ENCODE measurements around the gene ST8SIA6. TPM values are rescaled to one million over a fixed set of nuclear protein-coding genes. Genes with fewer than 3 reads are reported as not detected.

The ST8SIA6 gene
- total RNA-seq, 2 experiments from 2014 or later = not detected

DNA sequence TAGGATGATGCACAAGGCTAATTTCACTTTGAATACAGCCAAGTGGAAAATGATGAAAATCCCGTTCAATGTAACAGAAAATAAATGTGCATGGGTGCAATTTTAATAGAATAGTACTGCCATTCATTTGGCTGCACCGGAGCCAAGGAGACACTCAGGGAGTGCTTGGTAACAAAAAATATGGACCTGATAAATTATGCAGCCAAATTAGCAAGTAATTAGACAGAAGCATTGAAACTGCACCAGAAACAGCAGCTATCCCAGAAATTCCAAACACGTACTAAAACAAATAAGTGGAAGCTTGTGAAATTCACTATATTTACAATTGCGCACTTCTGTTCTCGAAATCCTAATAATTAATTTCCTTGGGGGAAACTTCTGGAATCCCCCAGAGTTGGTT, 31.5 kb downstream of the ST8SIA6 start:
- DNase-seq = no peak
- Mint-ChIP-seq H3K4me1 (ENCODE audit: low read depth) (peaks cover 51% of the 10 kb centered on the region), H3K36me3 (ENCODE audit: low read depth) (no peaks in the 10 kb centered on the region), H3K4me3 (no peak overlapping the region), H3K27ac (no peak overlapping the region), H3K27me3 (ENCODE audit: low read depth) (no peaks in the 10 kb centered on the region), H3K9me3 (no peaks in the 10 kb centered on the region)
- intact Hi-C loops (cut with micrococcal nuclease) = loop anchor here (10.0 kb wide), 2 partner anchors 278 to 1232 kb away; partner anchors contain the start of genes ARL5B and NSUN6
- CTCF ChIA-PET = interaction anchor here (3.1 kb wide), 1 partner anchor 13 kb away, joined by 9 read pairs; no protein-coding TSS in a partner anchor

- Mint-ChIP-seq H3K36me3 (ENCODE audit: low read depth) (no peaks in the 10 kb centered on the region), H3K4me1 (ENCODE audit: low read depth) (peaks cover 19% of the 10 kb centered on the region), H3K27me3 (ENCODE audit: low read depth) (no peaks in the 10 kb centered on the region), H3K9me3 (peaks cover 2% of the 10 kb centered on the region), H3K27ac (no peak overlapping the region), H3K4me3 (no peak overlapping the region)
- intact Hi-C loops (cut with micrococcal nuclease) = no loop called here
- no peak for DNase-seq
- CTCF ChIA-PET = interaction anchor here (0.7 kb wide), 1 partner anchor 152 kb away, joined by 5 read pairs; no protein-coding TSS in a partner anchor
These were observed 36.1 kb downstream of the ST8SIA6 start for GRCh38 chr10:17418249-17418648.

DNA sequence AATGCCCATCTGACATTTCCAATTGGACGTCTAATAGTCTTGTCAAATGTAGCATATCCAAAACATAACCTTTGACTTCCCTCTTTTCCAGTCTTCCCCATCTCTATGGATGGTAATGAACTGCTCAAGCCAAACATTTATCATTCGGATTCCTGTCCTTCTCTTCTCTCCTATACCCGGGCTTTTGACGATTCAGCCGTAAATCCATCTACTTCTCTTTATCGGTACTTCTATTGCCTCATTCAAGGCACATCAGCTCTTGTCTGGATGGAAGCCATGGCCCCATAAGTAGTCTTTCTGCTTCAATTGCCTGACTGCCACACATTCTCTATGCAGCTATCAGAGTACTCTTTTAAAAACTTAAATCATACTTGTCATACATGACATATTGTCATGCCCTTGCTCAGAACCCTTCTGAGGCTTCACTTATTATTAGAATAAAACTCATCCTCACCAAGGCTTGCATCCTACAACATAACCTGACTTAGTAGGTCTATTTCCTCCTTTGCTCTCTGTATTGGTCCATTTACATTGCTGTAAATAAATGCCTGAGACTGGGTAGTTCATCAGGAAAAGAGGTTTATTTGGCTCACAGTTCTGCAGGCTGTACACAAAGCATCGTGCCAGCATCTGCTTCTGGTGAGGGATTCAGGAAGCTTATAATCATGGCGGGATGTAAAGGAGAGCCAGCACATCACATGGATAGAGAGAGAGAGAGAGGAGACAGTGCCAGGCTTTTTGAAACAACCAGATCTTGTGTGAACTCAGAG, 37.8 kb downstream of the ST8SIA6 start:
- CTCF ChIA-PET = no interaction called here
- Mint-ChIP-seq H3K27ac (no peak overlapping the region), H3K9me3 (peaks cover 2% of the 10 kb centered on the region), H3K4me1 (ENCODE audit: low read depth) (peaks cover 18% of the 10 kb centered on the region), H3K27me3 (ENCODE audit: low read depth) (no peaks in the 10 kb centered on the region), H3K36me3 (ENCODE audit: low read depth) (no peaks in the 10 kb centered on the region), H3K4me3 (no peak overlapping the region)
- intact Hi-C loops (cut with micrococcal nuclease) = no loop called here
- DNase-seq = no peak

DNA sequence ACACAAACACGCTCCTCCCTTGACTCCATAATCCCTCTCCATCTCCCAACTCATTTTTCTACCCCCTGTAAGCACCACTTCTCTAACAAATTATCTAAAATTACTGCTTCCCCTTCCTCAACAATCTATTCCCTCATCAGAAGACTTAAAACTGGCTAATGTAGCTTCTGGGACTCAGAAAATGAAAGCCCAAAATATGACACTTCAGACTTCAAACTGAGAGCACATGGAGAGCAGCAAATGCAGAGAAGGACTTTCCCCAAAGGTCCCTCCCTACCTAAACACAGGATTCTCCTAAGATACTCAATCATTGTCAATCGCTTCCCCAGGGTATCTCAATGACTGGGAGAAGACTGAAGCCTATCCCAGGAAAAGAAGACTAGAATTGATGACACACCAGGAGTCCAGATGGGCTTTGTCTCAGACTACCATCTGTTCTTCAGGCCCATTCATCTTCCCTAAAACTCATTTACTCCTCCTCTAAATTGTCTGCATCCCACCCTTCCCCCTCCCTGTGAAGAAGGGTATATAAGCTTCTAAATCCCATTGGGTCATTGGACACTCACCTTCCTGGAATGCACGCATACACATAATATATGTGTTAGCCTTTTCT, 39.2 kb downstream of the ST8SIA6 start:
- peaks cover 20% of the 10 kb centered on the region for H3K4me1 Mint-ChIP-seq (ENCODE audit: low read depth)
- no peaks in the 10 kb centered on the region for H3K27me3 Mint-ChIP-seq (ENCODE audit: low read depth)
- H3K9me3 Mint-ChIP-seq = peaks cover 2% of the 10 kb centered on the region
- H3K36me3 Mint-ChIP-seq (ENCODE audit: low read depth) = no peaks in the 10 kb centered on the region
- CTCF ChIA-PET = interaction anchor here (1.0 to 1.1 kb wide), 2 partner anchors 10 to 13 kb away, joined by 3 to 4 read pairs; no protein-coding TSS in a partner anchor
- no peak overlapping the region for H3K27ac Mint-ChIP-seq
- H3K4me3 Mint-ChIP-seq = no peak overlapping the region
- intact Hi-C loops (cut with micrococcal nuclease) = no loop called here
- DNase-seq = no peak

GRCh38 chr10:17414484-17414883, 39.9 kb downstream of the ST8SIA6 start:
- H3K36me3 Mint-ChIP-seq (ENCODE audit: low read depth) = no peaks in the 10 kb centered on the region
- H3K27ac Mint-ChIP-seq = no peak overlapping the region
- no peak overlapping the region for H3K4me3 Mint-ChIP-seq
- peaks cover 26% of the 10 kb centered on the region for H3K4me1 Mint-ChIP-seq (ENCODE audit: low read depth)
- no peaks in the 10 kb centered on the region for H3K27me3 Mint-ChIP-seq (ENCODE audit: low read depth)
- peaks cover 2% of the 10 kb centered on the region for H3K9me3 Mint-ChIP-seq
- CTCF ChIA-PET = interaction anchor here (1.0 to 1.5 kb wide), 3 partner anchors 11 to 15 kb away, joined by 3 to 4 read pairs (median 4); no protein-coding TSS in a partner anchor
- DNase-seq = no peak
- intact Hi-C loops (cut with micrococcal nuclease) = no loop called here

DNA sequence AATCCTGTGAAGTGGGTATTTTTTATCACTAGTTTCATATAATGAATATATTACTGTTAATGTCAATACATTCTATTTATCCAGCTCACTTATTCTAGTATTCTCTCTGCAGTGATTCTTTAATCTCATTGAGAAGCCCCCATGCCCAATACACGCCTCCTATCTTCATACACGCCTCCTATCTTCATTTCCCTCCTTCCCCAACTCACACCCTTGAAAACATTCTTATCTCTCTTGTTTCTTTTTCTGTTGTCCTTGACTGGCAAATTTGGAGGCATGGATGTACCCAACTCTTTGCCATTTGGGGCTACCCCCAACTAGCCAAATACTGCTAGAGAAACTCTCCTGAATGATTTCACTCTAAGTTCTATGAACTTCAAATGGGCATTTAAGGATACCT, 40.5 kb downstream of the ST8SIA6 start:
- intact Hi-C loops (cut with micrococcal nuclease) = no loop called here
- Mint-ChIP-seq H3K4me3 (no peak overlapping the region), H3K27ac (no peak overlapping the region), H3K9me3 (peaks cover 2% of the 10 kb centered on the region), H3K27me3 (ENCODE audit: low read depth) (no peaks in the 10 kb centered on the region), H3K36me3 (ENCODE audit: low read depth) (no peaks in the 10 kb centered on the region), H3K4me1 (ENCODE audit: low read depth) (peaks cover 31% of the 10 kb centered on the region)
- CTCF ChIA-PET = interaction anchor here (1.1 to 1.5 kb wide), 2 partner anchors 14 to 16 kb away, joined by 3 to 4 read pairs; no protein-coding TSS in a partner anchor
- DNase-seq = no peak

DNA sequence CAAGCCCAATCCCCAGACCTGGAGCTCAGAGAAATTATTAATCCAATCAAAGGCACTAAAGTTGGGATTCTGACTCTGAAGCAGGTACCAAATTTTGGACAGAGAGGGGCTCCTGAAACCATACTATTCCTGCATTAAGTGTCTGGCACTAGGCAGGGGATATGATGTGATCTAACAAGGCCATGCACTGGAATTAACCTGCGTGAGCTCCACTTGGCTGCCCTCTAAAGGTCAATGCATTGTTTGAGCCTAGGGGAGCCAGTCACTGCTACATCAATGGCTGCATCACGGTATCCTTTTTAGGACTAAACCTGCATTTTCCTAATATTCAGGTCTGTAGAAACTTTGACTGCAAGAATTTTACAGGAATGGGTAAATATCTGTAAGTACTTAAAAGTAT, 42.1 kb downstream of the ST8SIA6 start:
- Mint-ChIP-seq H3K9me3 (peaks cover 2% of the 10 kb centered on the region), H3K4me1 (ENCODE audit: low read depth) (peaks cover 25% of the 10 kb centered on the region), H3K4me3 (no peak overlapping the region), H3K36me3 (ENCODE audit: low read depth) (no peaks in the 10 kb centered on the region), H3K27me3 (ENCODE audit: low read depth) (no peaks in the 10 kb centered on the region), H3K27ac (no peak overlapping the region)
- CTCF ChIA-PET = interaction anchor here (1.5 kb wide), 1 partner anchor 122 kb away, joined by 4 read pairs; no protein-coding TSS in a partner anchor
- intact Hi-C loops (cut with micrococcal nuclease) = no loop called here
- DNase-seq = no peak

- H3K27me3 Mint-ChIP-seq (ENCODE audit: low read depth) = no peaks in the 10 kb centered on the region
- H3K4me1 Mint-ChIP-seq (ENCODE audit: low read depth) = peaks cover 25% of the 10 kb centered on the region
- no peak for DNase-seq
- CTCF ChIA-PET = interaction anchor here (3.1 kb wide), 1 partner anchor 13 kb away, joined by 9 read pairs; no protein-coding TSS in a partner anchor
- no peak overlapping the region for H3K4me3 Mint-ChIP-seq
- no peaks in the 10 kb centered on the region for H3K36me3 Mint-ChIP-seq (ENCODE audit: low read depth)
- no peak overlapping the region for H3K27ac Mint-ChIP-seq
- intact Hi-C loops (cut with micrococcal nuclease) = no loop called here
- no peaks in the 10 kb centered on the region for H3K9me3 Mint-ChIP-seq
These were observed 43.5 kb downstream of the ST8SIA6 start for GRCh38 chr10:17410907-17411306.

DNA sequence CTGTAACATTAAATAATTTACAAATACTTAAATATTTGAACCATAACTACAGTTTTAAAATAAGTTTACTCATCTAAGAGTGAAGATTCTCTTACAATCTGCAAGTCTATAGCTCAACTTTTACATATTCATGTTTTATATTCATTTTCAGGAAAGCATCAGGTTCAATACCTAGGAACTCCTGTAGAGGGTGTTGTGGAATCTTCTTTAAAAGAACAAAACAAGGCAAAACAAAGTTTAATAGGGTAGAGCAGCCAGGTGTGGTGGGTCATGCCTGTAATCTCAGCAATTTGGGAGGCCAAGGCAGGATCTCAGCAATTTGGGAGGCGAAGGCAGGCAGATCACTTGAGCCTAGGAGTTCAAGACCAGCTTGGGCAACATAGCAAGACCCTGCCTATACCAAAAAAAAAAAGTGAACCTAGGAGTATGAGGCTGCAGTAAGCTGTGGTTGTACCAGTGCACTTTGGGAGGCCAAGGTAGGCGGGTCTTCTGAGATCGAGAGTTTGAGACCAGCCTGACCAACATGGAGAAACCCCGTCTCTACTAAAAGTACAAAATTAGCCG, 45.1 kb downstream of the ST8SIA6 start:
- CTCF ChIA-PET = interaction anchor here (0.6 to 3.1 kb wide), 12 partner anchors 10 to 199 kb away, joined by 3 to 16 read pairs (median 4); no protein-coding TSS in a partner anchor
- no peak for DNase-seq
- no peaks in the 10 kb centered on the region for H3K27me3 Mint-ChIP-seq (ENCODE audit: low read depth)
- intact Hi-C loops (cut with micrococcal nuclease) = loop anchor here (1.0 to 5.0 kb wide), 5 partner anchors 21 to 334 kb away; no protein-coding TSS in a partner anchor
- H3K9me3 Mint-ChIP-seq = no peaks in the 10 kb centered on the region
- H3K4me1 Mint-ChIP-seq (ENCODE audit: low read depth) = peaks cover 22% of the 10 kb centered on the region
- no peak overlapping the region for H3K27ac Mint-ChIP-seq
- no peak overlapping the region for H3K4me3 Mint-ChIP-seq
- no peaks in the 10 kb centered on the region for H3K36me3 Mint-ChIP-seq (ENCODE audit: low read depth)

DNA sequence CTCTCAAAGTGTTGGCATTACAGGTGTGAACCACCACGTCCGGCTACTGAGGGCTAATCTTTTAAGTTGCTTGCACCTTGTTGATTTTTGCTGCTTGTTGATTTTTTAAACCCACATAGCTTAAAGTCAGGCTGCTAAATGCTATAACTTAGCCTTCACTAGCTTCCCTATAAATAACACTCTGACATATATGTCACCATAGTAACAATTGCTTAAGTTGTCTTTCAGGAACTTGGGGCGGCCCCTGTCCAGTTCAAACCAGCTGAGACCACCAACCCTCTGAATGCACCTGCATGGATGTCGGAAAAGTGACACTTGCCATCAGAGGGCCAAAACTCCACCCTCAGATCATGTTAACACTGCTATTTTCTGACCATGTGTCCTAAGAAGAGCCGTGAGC, 47.3 kb downstream of the ST8SIA6 start:
- Mint-ChIP-seq H3K4me3 (no peak overlapping the region), H3K9me3 (no peaks in the 10 kb centered on the region), H3K36me3 (ENCODE audit: low read depth) (no peaks in the 10 kb centered on the region), H3K4me1 (ENCODE audit: low read depth) (peaks cover 21% of the 10 kb centered on the region), H3K27me3 (ENCODE audit: low read depth) (no peaks in the 10 kb centered on the region), H3K27ac (no peak overlapping the region)
- DNase-seq = no peak
- CTCF ChIA-PET = interaction anchor here (1.0 kb wide), 1 partner anchor 17 kb away, joined by 5 read pairs; no protein-coding TSS in a partner anchor
- intact Hi-C loops (cut with micrococcal nuclease) = loop anchor here (5.0 kb wide), 1 partner anchor 65 kb away; no protein-coding TSS in a partner anchor

DNA sequence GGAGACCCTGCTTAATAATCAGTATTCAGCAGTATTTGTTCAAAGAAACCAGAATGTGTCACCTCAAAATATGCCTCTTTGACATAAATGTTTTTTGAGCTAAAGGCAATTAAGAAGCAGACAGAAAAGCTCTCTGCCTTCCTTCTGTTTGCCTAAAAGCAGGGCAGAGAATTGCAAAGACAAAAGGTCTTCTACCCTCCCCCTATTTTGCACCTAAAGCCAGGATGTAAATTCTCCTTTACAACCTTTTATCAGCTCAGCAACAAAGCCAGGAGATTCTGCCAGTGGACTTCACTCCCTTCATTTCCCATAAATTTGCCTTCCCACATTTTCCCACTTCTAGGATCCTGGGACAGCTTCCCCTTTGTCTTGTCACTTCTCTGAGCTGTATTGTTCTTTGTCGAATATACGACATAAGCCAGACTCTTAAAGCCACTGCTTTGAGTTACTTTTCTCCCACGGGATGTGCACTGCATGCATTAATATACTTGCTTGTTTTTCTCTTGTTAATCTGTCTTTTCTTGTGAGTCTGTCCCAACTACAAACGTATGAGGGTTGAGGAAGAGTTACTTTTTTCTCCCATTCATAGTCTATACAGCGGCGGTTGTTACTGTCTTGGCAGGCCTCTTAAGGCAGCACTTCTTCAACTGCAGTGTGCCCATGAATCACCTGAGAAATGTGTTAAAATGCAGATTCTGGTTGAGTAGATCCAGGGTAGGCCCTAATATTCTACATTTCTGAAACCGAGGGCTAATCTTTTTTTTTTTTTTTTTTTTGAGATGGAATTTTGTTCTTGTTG, 48.2 kb downstream of the ST8SIA6 start:
- H3K4me3 Mint-ChIP-seq = no peak overlapping the region
- intact Hi-C loops (cut with micrococcal nuclease) = loop anchor here (5.0 kb wide), 1 partner anchor 66 kb away; no protein-coding TSS in a partner anchor
- H3K27me3 Mint-ChIP-seq (ENCODE audit: low read depth) = no peaks in the 10 kb centered on the region
- H3K36me3 Mint-ChIP-seq (ENCODE audit: low read depth) = no peaks in the 10 kb centered on the region
- H3K4me1 Mint-ChIP-seq (ENCODE audit: low read depth) = peaks cover 14% of the 10 kb centered on the region
- H3K27ac Mint-ChIP-seq = no peak overlapping the region
- no peak for DNase-seq
- H3K9me3 Mint-ChIP-seq = no peaks in the 10 kb centered on the region
- CTCF ChIA-PET = interaction anchor here (0.6 kb wide), 1 partner anchor 210 kb away, joined by 3 read pairs; no protein-coding TSS in a partner anchor

Data from activated naive CD4-positive, alpha-beta T cell treated with anti-CD3 and anti-CD28 coated beads for 36 hours (primary cell).